HG03565 (cell line): ENCODE data around the gene ITGA11.

Source experiments
- ATAC-seq: cut with Tn5 transposase; IDR thresholded peaks from one replicate; pipeline ENCODE4 v1.9.1; 2021; ENCODE audit warnings: mild to moderate bottlenecking, moderate library complexity; ENCODE audit not compliant: unreplicated experiment

Gene ITGA11

GRCh38 chr15:68431792-68432401 is at the start of gene ITGA11:
Gene ITGA11 (minus strand): TSS chr15:68432163. CDS start chr15:68432066, 97 bp downstream.
- ATAC-seq, result no peak

- ATAC-seq, result no peak
Measured at GRCh38 chr15:68481321-68481720, 49.4 kb upstream of the ITGA11 start.

- ATAC-seq, result no peak
Measured at GRCh38 chr15:68480296-68480695, 48.3 kb upstream of the ITGA11 start.

GRCh38 chr15:68479870-68480269 is 47.9 kb upstream of the ITGA11 start:
- no peak for ATAC-seq

GRCh38 chr15:68479406-68479805 is 47.4 kb upstream of the ITGA11 start:
- ATAC-seq, result no peak

GRCh38 chr15:68478853-68479252 is 46.9 kb upstream of the ITGA11 start:
- ATAC-seq, result no peak

GRCh38 chr15:68475449-68475848 is 43.5 kb upstream of the ITGA11 start:
- ATAC-seq, result no peak

GRCh38 chr15:68471541-68471940 is 39.6 kb upstream of the ITGA11 start:
- ATAC-seq, result no peak

GRCh38 chr15:68470976-68471375 is 39.0 kb upstream of the ITGA11 start:
- no peak for ATAC-seq

- ATAC-seq, result no peak
Measured at GRCh38 chr15:68470049-68470742, 38.2 kb upstream of the ITGA11 start.

GRCh38 chr15:68469162-68470048 is 37.4 kb upstream of the ITGA11 start:
- ATAC-seq, result no peak

GRCh38 chr15:68466876-68467275 is 34.9 kb upstream of the ITGA11 start:
- ATAC-seq, result no peak

- ATAC-seq, result no peak
Measured at GRCh38 chr15:68465861-68466560, 34.0 kb upstream of the ITGA11 start.

- no peak for ATAC-seq
Measured at GRCh38 chr15:68464448-68465090, 32.6 kb upstream of the ITGA11 start.

- no peak for ATAC-seq
Measured at GRCh38 chr15:68463996-68464395, 32.0 kb upstream of the ITGA11 start.

- ATAC-seq, result no peak
Measured at GRCh38 chr15:68463444-68463843, 31.5 kb upstream of the ITGA11 start.

- no peak for ATAC-seq
Measured at GRCh38 chr15:68460166-68460565, 28.2 kb upstream of the ITGA11 start.

- ATAC-seq, result no peak
Measured at GRCh38 chr15:68450192-68450591, 18.2 kb upstream of the ITGA11 start.

GRCh38 chr15:68449389-68449788 is 17.4 kb upstream of the ITGA11 start:
- no peak for ATAC-seq

GRCh38 chr15:68447976-68448755 is 16.2 kb upstream of the ITGA11 start:
- no peak for ATAC-seq
